ENCODE measurements around the gene PTRH2.
"Not testable (repeated sequence)": the region's sequence is repeated elsewhere in the genome, so short reads cannot be mapped to it uniquely, and the experiment has no call there.

The PTRH2 gene

GRCh38 chr17:59666235-59666634, 41.0 kb downstream of the PTRH2 start:
- no peak for DNase-seq

GRCh38 chr17:59656624-59657023, 50.6 kb downstream of the PTRH2 start:
- not testable (repeated sequence) for DNase-seq

GRCh38 chr17:59652119-59652518, 55.1 kb downstream of the PTRH2 start:
- no peak for DNase-seq

GRCh38 chr17:59651346-59651745, 55.9 kb downstream of the PTRH2 start:
- no peak for DNase-seq

- DNase-seq, result no peak
Observed at GRCh38 chr17:59650642-59651041, 56.6 kb downstream of the PTRH2 start.

GRCh38 chr17:59649886-59650285, 57.3 kb downstream of the PTRH2 start:
- no peak for DNase-seq
